Choroid plexus epithelial cell (primary cell): ENCODE measurements around the gene RUSF1.

Experiments
- DNase-seq: peaks from one replicate; pipeline ENCODE4 v3.0.0-alpha.2; 2010; ENCODE audit warnings: low read depth
- H3K4me3 ChIP-seq: 2 replicates; pipeline ENCODE4 v1.5.1; 2011; ENCODE audit warnings: low read depth, mild to moderate bottlenecking, control low read depth, low read length, moderate library complexity
- CTCF ChIP-seq: conservative IDR thresholded peaks from 2 replicates; pipeline ENCODE4 v1.5.1; 2011; ENCODE audit warnings: low read depth, mild to moderate bottlenecking, control low read depth, inconsistent platforms, low read length, moderate library complexity

The RUSF1 gene

GRCh38 chr16:31473264-31473984 is 34.8 kb downstream of the RUSF1 start:
- TF ChIP-seq CTCF = no peak
- H3K4me3 ChIP-seq = no peak overlapping the region
- DNase-seq = no peak

GRCh38 chr16:31472709-31473203 is 35.4 kb downstream of the RUSF1 start:
- DNase-seq = peak; percentile 98

GRCh38 chr16:31471875-31472708 is 36.1 kb downstream of the RUSF1 start, which contains the start of gene TGFB1I1:
Gene TGFB1I1 (plus strand): TSS chr16:31472152. CDS start chr16:31472189, 37 bp downstream.
- peak within 1 kb of the TSS; percentile 79 for H3K4me3 ChIP-seq
- peak; percentile 78 for DNase-seq
- TF ChIP-seq CTCF = no peak

More at GRCh38 chr16:31472709-31473203, 35.4 kb downstream of the RUSF1 start:
- TF ChIP-seq CTCF = peak; percentile 89
- H3K4me3 ChIP-seq = peak overlapping the region; percentile 79

GRCh38 chr16:31471241-31471874 is 36.8 kb downstream of the RUSF1 start:
- no peak for TF ChIP-seq CTCF
- H3K4me3 ChIP-seq = peak overlapping the region; percentile 79
- no peak for DNase-seq

GRCh38 chr16:31470615-31471014 is 37.6 kb downstream of the RUSF1 start:
- no peak overlapping the region for H3K4me3 ChIP-seq

GRCh38 chr16:31467858-31468257 is 40.3 kb downstream of the RUSF1 start:
- no peak for DNase-seq
- TF ChIP-seq CTCF = no peak
- H3K4me3 ChIP-seq = no peak overlapping the region

More at GRCh38 chr16:31470615-31471014, 37.6 kb downstream of the RUSF1 start:
- DNase-seq = no peak
- TF ChIP-seq CTCF = no peak
